ENCODE data around the gene TM9SF1. TPM values are rescaled to one million over a fixed set of nuclear protein-coding genes. Genes with fewer than 3 reads are reported as not detected.

Gene TM9SF1
- total and polyA plus RNA-seq, 2 of the 13 experiments (the other 11 are each of a cell fraction or from before 2014, with no cell fraction given): 83.2 to 110 TPM

- TF ChIP-seq ZNF558 (CRISPR knock-in tag; IDR thresholded peaks at IDR 0.05; ENCODE audit: borderline replicate concordance): no peak
- TF ChIP-seq NR2C2 (CRISPR knock-in tag; IDR thresholded peaks at IDR 0.05; ENCODE audit: borderline replicate concordance): 0 out of 2 replicates have a peak, but pooled peaks have one; percentile 12
- TF ChIP-seq NKX3-1 (CRISPR knock-in tag; IDR thresholded peaks at IDR 0.05): peak; percentile 13; the same call in 1 of the 2 replicates
- no peak for TF ChIP-seq HNF1A (IDR thresholded peaks at IDR 0.05; ENCODE audit: low read depth)
- peak; percentile 21; the same call in 1 of the 2 replicates for TF ChIP-seq HNF1A (CRISPR knock-in tag; IDR thresholded peaks at IDR 0.05; ENCODE audit: borderline replicate concordance)
- TF ChIP-seq SOX6 (IDR thresholded peaks at IDR 0.05): no peak
- TF ChIP-seq SOX6 (CRISPR knock-in tag; IDR thresholded peaks at IDR 0.05): no peak
- TF ChIP-seq, protein P1, sequence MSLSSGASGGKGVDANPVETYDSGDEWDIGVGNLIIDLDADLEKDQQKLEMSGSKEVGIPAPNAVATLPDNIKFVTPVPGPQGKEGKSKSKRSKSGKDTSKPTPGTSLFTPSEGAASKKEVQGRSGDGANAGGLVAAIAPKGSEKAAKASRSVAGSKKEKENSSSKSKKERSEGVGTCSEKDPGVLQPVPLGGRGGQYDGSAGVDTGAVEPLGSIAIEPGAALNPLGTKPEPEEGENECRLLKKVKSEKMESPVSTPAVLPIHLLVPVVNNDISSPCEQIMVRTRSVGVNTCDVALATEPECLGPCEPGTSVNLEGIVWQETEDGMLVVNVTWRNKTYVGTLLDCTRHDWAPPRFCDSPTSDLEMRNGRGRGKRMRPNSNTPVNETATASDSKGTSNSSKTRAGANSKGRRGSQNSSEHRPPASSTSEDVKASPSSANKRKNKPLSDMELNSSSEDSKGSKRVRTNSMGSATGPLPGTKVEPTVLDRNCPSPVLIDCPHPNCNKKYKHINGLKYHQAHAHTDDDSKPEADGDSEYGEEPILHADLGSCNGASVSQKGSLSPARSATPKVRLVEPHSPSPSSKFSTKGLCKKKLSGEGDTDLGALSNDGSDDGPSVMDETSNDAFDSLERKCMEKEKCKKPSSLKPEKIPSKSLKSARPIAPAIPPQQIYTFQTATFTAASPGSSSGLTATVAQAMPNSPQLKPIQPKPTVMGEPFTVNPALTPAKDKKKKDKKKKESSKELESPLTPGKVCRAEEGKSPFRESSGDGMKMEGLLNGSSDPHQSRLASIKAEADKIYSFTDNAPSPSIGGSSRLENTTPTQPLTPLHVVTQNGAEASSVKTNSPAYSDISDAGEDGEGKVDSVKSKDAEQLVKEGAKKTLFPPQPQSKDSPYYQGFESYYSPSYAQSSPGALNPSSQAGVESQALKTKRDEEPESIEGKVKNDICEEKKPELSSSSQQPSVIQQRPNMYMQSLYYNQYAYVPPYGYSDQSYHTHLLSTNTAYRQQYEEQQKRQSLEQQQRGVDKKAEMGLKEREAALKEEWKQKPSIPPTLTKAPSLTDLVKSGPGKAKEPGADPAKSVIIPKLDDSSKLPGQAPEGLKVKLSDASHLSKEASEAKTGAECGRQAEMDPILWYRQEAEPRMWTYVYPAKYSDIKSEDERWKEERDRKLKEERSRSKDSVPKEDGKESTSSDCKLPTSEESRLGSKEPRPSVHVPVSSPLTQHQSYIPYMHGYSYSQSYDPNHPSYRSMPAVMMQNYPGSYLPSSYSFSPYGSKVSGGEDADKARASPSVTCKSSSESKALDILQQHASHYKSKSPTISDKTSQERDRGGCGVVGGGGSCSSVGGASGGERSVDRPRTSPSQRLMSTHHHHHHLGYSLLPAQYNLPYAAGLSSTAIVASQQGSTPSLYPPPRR (CRISPR knock-in tag; IDR thresholded peaks at IDR 0.05; ENCODE audit: borderline replicate concordance): peak; percentile 22; the same call in 1 of the 2 replicates
- 0 out of 2 replicates have a peak, but pooled peaks have one; percentile 38 for TF ChIP-seq ZNF510 (CRISPR knock-in tag; IDR thresholded peaks at IDR 0.05; ENCODE audit: low read depth)
- TF ChIP-seq, protein P2, sequence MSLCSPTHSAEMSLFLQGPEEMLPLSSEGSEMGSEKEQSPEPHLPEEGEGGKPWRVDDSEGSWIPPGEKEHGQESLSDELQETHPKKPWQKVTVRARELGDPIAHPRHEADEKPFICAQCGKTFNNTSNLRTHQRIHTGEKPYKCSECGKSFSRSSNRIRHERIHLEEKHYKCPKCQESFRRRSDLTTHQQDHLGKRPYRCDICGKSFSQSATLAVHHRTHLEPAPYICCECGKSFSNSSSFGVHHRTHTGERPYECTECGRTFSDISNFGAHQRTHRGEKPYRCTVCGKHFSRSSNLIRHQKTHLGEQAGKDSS (CRISPR knock-in tag; IDR thresholded peaks at IDR 0.05; ENCODE audit: borderline replicate concordance, low read depth): 0 out of 2 replicates have a peak, but pooled peaks have one; percentile 39
- 0 out of 2 replicates have a peak, but pooled peaks have one; percentile 7 for TF ChIP-seq DNMT3B (CRISPR knock-in tag; conservative IDR thresholded peaks at IDR 0.05)
- TF ChIP-seq, protein P3, sequence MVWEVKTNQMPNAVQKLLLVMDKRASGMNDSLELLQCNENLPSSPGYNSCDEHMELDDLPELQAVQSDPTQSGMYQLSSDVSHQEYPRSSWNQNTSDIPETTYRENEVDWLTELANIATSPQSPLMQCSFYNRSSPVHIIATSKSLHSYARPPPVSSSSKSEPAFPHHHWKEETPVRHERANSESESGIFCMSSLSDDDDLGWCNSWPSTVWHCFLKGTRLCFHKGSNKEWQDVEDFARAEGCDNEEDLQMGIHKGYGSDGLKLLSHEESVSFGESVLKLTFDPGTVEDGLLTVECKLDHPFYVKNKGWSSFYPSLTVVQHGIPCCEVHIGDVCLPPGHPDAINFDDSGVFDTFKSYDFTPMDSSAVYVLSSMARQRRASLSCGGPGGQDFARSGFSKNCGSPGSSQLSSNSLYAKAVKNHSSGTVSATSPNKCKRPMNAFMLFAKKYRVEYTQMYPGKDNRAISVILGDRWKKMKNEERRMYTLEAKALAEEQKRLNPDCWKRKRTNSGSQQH (CRISPR knock-in tag; IDR thresholded peaks at IDR 0.05; ENCODE audit: low read depth): no peak
- TF ChIP-seq PAX8 (CRISPR knock-in tag; IDR thresholded peaks at IDR 0.05; ENCODE audit: borderline replicate concordance): 0 out of 2 replicates have a peak, but pooled peaks have one; percentile 44
- no peak for TF ChIP-seq IRF1 (CRISPR knock-in tag; IDR thresholded peaks at IDR 0.05; ENCODE audit: low read depth)
- 0 out of 2 replicates have a peak, but pooled peaks have one; percentile 30 for TF ChIP-seq ZC3H4 (CRISPR knock-in tag; IDR thresholded peaks at IDR 0.05; ENCODE audit: borderline replicate concordance)
These were observed 39.1 kb upstream of the TM9SF1 start (continued) for GRCh38 chr14:24234095-24235005.
